GM19397 (cell line): ENCODE data around the gene FAP.

Experiments used
- ATAC-seq: cut with Tn5 transposase; IDR thresholded peaks from one replicate; pipeline ENCODE4 v1.9.1; 2021; ENCODE audit warnings: mild to moderate bottlenecking, moderate library complexity; ENCODE audit not compliant: unreplicated experiment

FAP gene

GRCh38 chr2:162196638-162197037 is 46.6 kb downstream of the FAP start:
- no peak for ATAC-seq

GRCh38 chr2:162188451-162188850 is 54.8 kb downstream of the FAP start:
- no peak for ATAC-seq

GRCh38 chr2:162185541-162186232 is 57.6 kb downstream of the FAP start:
- ATAC-seq, result no peak

- ATAC-seq, result no peak
Measured at GRCh38 chr2:162184821-162185450, 58.3 kb downstream of the FAP start.

- no peak for ATAC-seq
Measured at GRCh38 chr2:162184359-162184758, 58.9 kb downstream of the FAP start.

- ATAC-seq, result no peak
Measured at GRCh38 chr2:162182395-162182794, 60.9 kb downstream of the FAP start.

- no peak for ATAC-seq
Measured at GRCh38 chr2:162177301-162177700, 65.9 kb downstream of the FAP start.

GRCh38 chr2:162175714-162176113 is 67.5 kb downstream of the FAP start:
- ATAC-seq, result no peak

GRCh38 chr2:162174746-162175145 is 68.5 kb downstream of the FAP start:
- ATAC-seq, result no peak

GRCh38 chr2:162172802-162173370 is 70.4 kb downstream of the FAP start:
- no peak for ATAC-seq

GRCh38 chr2:162166745-162167144 is 76.5 kb downstream of the FAP start:
- no peak for ATAC-seq

GRCh38 chr2:162166174-162166573 is 77.1 kb downstream of the FAP start:
- ATAC-seq, result no peak

GRCh38 chr2:162164802-162165201 is 78.4 kb downstream of the FAP start:
- ATAC-seq, result no peak

- ATAC-seq, result no peak
Measured at GRCh38 chr2:162159446-162159845, 83.8 kb downstream of the FAP start.

GRCh38 chr2:162156149-162156548 is 87.1 kb downstream of the FAP start:
- no peak for ATAC-seq

GRCh38 chr2:162155093-162155492 is 88.2 kb downstream of the FAP start:
- ATAC-seq, result no peak

- peak; percentile 98 for ATAC-seq
Measured at GRCh38 chr2:162153608-162154224, 89.5 kb downstream of the FAP start.

GRCh38 chr2:162152147-162152546 is 91.1 kb downstream of the FAP start, which contains the start of gene GCG:
Gene GCG (minus strand): TSS chr2:162152247. CDS start chr2:162149178, 3,069 bp downstream.
- ATAC-seq, result no peak

GRCh38 chr2:162149940-162150339 is 93.3 kb downstream of the FAP start:
- no peak for ATAC-seq

GRCh38 chr2:162149466-162149865 is 93.8 kb downstream of the FAP start:
- ATAC-seq, result no peak

GRCh38 chr2:162148956-162149355 is 94.3 kb downstream of the FAP start:
- ATAC-seq, result no peak

GRCh38 chr2:162143969-162144368 is 99.3 kb downstream of the FAP start:
- ATAC-seq, result no peak
